Measurements from ENCODE around the gene CDH13. TPM values are rescaled to one million over a fixed set of nuclear protein-coding genes. Genes with fewer than 3 reads are reported as not detected.

CDH13 gene
- total RNA-seq, 4 donors from 2014 or later = 12.5 to 35.9 (median 22.1) TPM

DNA sequence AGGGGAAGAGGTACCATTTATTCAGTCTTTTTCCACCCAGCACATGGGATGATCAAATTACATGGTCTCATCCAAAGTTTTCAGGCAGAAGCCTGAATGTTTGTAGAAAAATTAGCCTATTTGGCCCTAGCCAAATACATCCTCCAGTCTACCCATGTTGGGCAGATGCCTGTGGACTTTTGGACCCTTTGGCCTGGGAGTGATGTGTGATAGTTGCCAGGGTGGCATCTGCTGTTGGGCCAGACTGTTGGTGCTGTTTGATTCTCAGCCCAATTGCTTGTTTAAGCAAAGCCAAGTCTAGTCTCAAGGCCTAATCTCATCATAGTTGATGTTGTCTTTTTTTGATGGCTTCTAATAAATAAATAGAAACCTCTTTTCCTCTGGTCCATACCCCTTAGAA, 419.0 kb downstream of the CDH13 start:
- DNase-seq (ENCODE audit: low spot score) = no peak
- TF ChIP-seq, protein P1, sequence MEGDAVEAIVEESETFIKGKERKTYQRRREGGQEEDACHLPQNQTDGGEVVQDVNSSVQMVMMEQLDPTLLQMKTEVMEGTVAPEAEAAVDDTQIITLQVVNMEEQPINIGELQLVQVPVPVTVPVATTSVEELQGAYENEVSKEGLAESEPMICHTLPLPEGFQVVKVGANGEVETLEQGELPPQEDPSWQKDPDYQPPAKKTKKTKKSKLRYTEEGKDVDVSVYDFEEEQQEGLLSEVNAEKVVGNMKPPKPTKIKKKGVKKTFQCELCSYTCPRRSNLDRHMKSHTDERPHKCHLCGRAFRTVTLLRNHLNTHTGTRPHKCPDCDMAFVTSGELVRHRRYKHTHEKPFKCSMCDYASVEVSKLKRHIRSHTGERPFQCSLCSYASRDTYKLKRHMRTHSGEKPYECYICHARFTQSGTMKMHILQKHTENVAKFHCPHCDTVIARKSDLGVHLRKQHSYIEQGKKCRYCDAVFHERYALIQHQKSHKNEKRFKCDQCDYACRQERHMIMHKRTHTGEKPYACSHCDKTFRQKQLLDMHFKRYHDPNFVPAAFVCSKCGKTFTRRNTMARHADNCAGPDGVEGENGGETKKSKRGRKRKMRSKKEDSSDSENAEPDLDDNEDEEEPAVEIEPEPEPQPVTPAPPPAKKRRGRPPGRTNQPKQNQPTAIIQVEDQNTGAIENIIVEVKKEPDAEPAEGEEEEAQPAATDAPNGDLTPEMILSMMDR (IDR thresholded peaks at IDR 0.05) = no peak
- ATAC-seq (ENCODE audit: low FRiP score) = no peak

- no peak for ATAC-seq (ENCODE audit: low FRiP score)
- TF ChIP-seq, protein P1 (IDR thresholded peaks at IDR 0.05) = no peak
- DNase-seq (ENCODE audit: low spot score) = no peak
Observed at GRCh38 chr16:83046664-83047063, 419.9 kb downstream of the CDH13 start.

- TF ChIP-seq, protein P1 (IDR thresholded peaks at IDR 0.05) = no peak
- DNase-seq (ENCODE audit: low spot score) (no peak), ATAC-seq (ENCODE audit: low FRiP score) (no peak)
Observed at GRCh38 chr16:83051451-83051850, 424.7 kb downstream of the CDH13 start.

GRCh38 chr16:83054283-83054682, 427.5 kb downstream of the CDH13 start:
- ATAC-seq (ENCODE audit: low FRiP score) = no peak
- TF ChIP-seq, protein P1 (IDR thresholded peaks at IDR 0.05) = no peak
- no peak for DNase-seq (ENCODE audit: low spot score)

DNA sequence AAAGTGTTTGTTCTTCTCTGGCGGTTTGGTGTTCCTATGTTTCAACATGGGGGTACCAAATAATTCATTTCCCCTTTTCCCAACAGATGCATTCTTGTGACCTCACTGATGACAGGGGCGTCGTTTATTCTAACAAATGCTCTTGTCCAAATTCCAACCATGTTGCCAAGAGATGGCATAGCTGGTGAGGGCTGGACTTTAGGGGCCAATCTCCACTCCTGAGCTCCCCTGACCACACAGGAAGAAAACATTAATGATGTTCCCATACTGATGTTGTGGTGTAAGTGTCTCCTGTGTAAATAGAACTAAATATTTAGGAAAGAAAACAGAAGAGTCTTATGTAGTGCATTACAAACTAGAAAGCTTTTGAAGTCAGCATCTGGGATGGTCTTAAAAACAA, 431.6 kb downstream of the CDH13 start:
- ATAC-seq (ENCODE audit: low FRiP score) = no peak
- TF ChIP-seq, protein P1 (IDR thresholded peaks at IDR 0.05) = no peak

DNA sequence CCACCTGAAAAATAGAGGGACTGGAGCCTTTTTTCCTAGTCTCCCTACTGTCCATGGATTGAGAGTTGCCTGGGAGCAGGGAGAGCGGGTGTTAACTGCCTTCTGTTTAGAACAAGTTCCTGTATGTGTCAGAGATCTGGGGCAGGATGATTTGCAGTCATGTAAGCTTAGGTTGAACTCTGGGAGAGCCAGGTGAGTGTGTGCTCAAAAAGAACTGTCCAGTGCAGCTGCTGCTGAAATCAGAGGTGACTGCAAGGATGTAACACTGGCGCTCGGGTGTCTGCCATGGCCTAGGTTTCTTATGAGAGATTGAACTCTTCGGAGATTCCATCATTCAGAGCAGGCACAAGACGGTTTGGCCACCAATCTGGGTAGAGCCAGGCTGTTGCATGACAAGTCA, 432.5 kb downstream of the CDH13 start:
- no peak for DNase-seq (ENCODE audit: low spot score)
- TF ChIP-seq, protein P1 (IDR thresholded peaks at IDR 0.05) = no peak
- no peak for ATAC-seq (ENCODE audit: low FRiP score)

More for the DNA sequence above, 431.6 kb downstream of the CDH13 start:
- DNase-seq (ENCODE audit: low spot score) = no peak

DNA sequence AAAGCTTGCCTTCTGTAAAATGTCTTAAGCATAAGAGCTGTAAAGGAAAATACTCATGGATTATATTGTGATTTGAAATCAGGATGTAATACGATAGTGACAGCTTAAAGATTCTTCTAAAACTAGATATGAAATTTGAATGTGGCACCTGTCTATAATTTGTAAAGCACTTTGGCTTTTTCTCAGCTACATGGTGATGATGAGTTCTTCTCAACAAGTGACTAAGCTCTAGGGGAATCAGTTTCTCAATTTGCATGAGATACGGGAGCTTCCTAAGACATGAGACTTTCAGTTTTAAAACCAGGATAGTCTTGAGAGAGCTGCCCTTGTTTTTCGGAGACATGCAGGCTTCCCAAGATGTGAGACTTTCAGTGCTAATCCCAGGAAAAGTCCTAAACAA, 439.2 kb downstream of the CDH13 start:
- no peak for ATAC-seq (ENCODE audit: low FRiP score)
- no peak for DNase-seq (ENCODE audit: low spot score)
- TF ChIP-seq, protein P1 (IDR thresholded peaks at IDR 0.05) = no peak
